Heart left ventricle (tissue), 16 donors: ENCODE measurements around the gene APOL4. TPM values are rescaled to one million over a fixed set of nuclear protein-coding genes. Genes with fewer than 3 reads are reported as not detected.
"Not testable (repeated sequence)": the region's sequence is repeated elsewhere in the genome, so short reads cannot be mapped to it uniquely, and the experiment has no call there.

Experiments
- ATAC-seq, 4 donors: fragments of 200-7000 bp; cut with Tn5 transposase; one replicate each; pipeline ENCODE4 v1.9.1; 2020 to 2022; ENCODE audit warnings: moderate library complexity in 4 of 4, mild to moderate bottlenecking in 3 of 4, moderate number of reproducible peaks in 1 of 4
- DNase-seq, 5 donors: peaks; one replicate each; pipeline ENCODE4 v3.0.0-alpha.2; 2020
- H3K27ac ChIP-seq, 12 donors: fragments of 200-600 bp; sonication (generic) in 4 of 12; one replicate each; pipeline versions ENCODE4 v1.5.0 to v1.8.0; 2016 to 2022; ENCODE audit warnings: mild to moderate bottlenecking in 2 of 12
- H3K27me3 ChIP-seq, 9 donors: fragments of 200-600 bp; sonication (generic) in 2 of 9; one replicate each; pipeline versions ENCODE4 v1.5.1 to v1.8.0; 2016 to 2022; ENCODE audit warnings: mild to moderate bottlenecking in 3 of 9
- H3K36me3 ChIP-seq, 9 donors: fragments of 200-600 bp; sonication (generic) in 2 of 9; one replicate each; pipeline versions ENCODE4 v1.5.0 to v1.8.0; 2018 to 2022; ENCODE audit warnings: mild to moderate bottlenecking in 2 of 9
- H3K4me1 ChIP-seq, 12 donors: fragments of 200-600 bp; sonication (generic) in 4 of 12; one replicate each; pipeline versions ENCODE4 v1.5.0 to v1.8.0; 2016 to 2022; ENCODE audit warnings: mild to moderate bottlenecking in 3 of 12
- H3K4me3 ChIP-seq, 12 donors: fragments of 200-600 bp; sonication (generic) in 4 of 12; one replicate each; pipeline versions ENCODE4 v1.5.0 to v1.8.0; 2017 to 2022; ENCODE audit warnings: mild to moderate bottlenecking in 9 of 12, moderate library complexity in 4 of 12
- H3K9me3 ChIP-seq, 12 donors: fragments of 200-600 bp; sonication (generic) in 4 of 12; one replicate each; pipeline versions ENCODE4 v1.5.0 to v1.8.0; 2016 to 2022; ENCODE audit warnings: mild to moderate bottlenecking in 1 of 12
- POLR2A ChIP-seq, 2 donors: fragments of 450-650 bp; IDR thresholded peaks; one replicate each; pipeline ENCODE4 v1.6.1; 2017; ENCODE audit warnings: antibody characterized with exemption in 2 of 2, mild to moderate bottlenecking in 2 of 2, moderate library complexity in 2 of 2
- WGBS, 4 donors: extraction: QIAGEN DNeasy Blood & Tissue Kit in 2 of 4; methylation state at CpG; one replicate each; pipeline versions ENCODE4 v1.1.5 to v1.1.7; 2013 to 2018; 5-methylcytosine and 5-hydroxymethylcytosine counted together
- intact Hi-C, 10 donors: fragments of 100-400 bp; cut with DNase I; formaldehyde crosslinking; loops; one replicate each; pipeline versions ENCODE4 v1.11.1 to v1.14.2; 2022
- polyA plus RNA-seq, 2 donors: library from polyadenylated mRNA; stranded (reverse); fragments of 200-250 nt; gene quantifications; one replicate each; pipeline ENCODE4 v1.2.3, GENCODE V29; 2013
- total RNA-seq, 9 donors: library from RNA; depleted of rRNA in 2 of 9; stranded (reverse); fragments of >200 nt in 2 of 9; fragmentation: NEBNext Ultra II Directional in 3 of 9; extraction: Animal tissue kit (Norgen Biotek cat#: 25700) in 3 of 9; gene quantifications; one replicate each; pipeline versions ENCODE4 v1.1.0 to v1.2.4, GENCODE V29; 2016 to 2023
- TF ChIP-seq, protein P1 (sequence below), 12 donors: fragments of 200-600 bp; sonication (generic) in 4 of 12; IDR thresholded peaks; one replicate each; pipeline versions ENCODE4 v1.5.0 to v1.8.0; 2018 to 2022; ENCODE audit warnings: antibody characterized with exemption in 12 of 12, mild to moderate bottlenecking in 5 of 12
- donor health status: ischemic (EF 13 %, LVEDD 7.1; RV severe dilation, severe dysfunction).
- donor health status: healthy with polysubstance abuse.
- donor health status: DM: no; HTN: yes; CAD: no.
- donor health status: DM: no; HTN: no; CAD: no.
- donor health status: ischemic (EF 25% LVEDD 6.9; RV normal size, moderate dysfunction).
- donor health status: ischemic (EF 25% LVEDD 5.7; RV mildly dilated, moderate dysfunction).
- donor health status: healthy.
- donor health status: DM: yes; HTN: yes; CAD: no.
- donor health status: ischemic (EF 35%, LVEDD 5.7; RV mildly dilated, moderate dysfunction).
- donor health status: nonischemic (EF 11% LVEDD 7.7; RV severe dilation, severe dysfunction).
- donor health status: DM: yes; HTN: yes; CAD: no.
- donor health status: PGD.
- donor health status: ischemic (EF 29% LVEDD 5.4; RV normal size, mild dysfunction).
- donor health status: nonischemic (EF 23%, LVEDD 6.1; RV moderate dilation, normal function).

Gene APOL4
- total and polyA plus RNA-seq, 11 donors: 1.7 to 26.5 (median 4.0) TPM; not detected in 2

DNA sequence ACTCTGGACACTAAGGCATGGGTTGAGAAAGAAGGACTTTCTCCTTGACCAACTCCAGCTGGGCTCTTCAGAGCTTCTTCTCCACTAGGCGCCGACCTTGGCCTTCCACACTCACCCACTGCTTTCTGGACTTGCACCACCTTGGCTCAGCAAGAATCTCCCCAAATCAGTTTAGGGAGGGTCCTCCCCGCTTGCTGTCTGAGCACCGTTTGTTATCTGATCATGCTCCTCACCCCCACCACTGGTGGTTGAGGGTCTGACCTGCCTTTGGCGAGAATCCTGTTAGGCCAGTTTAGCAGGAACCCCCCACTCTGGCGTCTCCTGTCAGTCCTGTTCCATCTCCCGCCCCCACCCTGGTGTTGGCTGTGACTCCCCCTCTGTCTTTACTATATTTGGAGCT, 27.3 kb upstream of the APOL4 start:
- Histone ChIP-seq H3K4me1 (peaks cover 0 to 8% (median 0%) of the 10 kb centered on the region in 12 donors), H3K36me3 (peaks cover 0 to 83% (median 70%) of the 10 kb centered on the region in 9 donors), H3K27ac (no peak overlapping the region), H3K27me3 (no peaks in the 10 kb centered on the region), H3K9me3 (no peaks in the 10 kb centered on the region), H3K4me3 (no peak overlapping the region)
- ATAC-seq (no peak), DNase-seq (no peak)
- TF ChIP-seq, protein P1, sequence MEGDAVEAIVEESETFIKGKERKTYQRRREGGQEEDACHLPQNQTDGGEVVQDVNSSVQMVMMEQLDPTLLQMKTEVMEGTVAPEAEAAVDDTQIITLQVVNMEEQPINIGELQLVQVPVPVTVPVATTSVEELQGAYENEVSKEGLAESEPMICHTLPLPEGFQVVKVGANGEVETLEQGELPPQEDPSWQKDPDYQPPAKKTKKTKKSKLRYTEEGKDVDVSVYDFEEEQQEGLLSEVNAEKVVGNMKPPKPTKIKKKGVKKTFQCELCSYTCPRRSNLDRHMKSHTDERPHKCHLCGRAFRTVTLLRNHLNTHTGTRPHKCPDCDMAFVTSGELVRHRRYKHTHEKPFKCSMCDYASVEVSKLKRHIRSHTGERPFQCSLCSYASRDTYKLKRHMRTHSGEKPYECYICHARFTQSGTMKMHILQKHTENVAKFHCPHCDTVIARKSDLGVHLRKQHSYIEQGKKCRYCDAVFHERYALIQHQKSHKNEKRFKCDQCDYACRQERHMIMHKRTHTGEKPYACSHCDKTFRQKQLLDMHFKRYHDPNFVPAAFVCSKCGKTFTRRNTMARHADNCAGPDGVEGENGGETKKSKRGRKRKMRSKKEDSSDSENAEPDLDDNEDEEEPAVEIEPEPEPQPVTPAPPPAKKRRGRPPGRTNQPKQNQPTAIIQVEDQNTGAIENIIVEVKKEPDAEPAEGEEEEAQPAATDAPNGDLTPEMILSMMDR (IDR thresholded peaks at IDR 0.05): no peak
- no peak for TF ChIP-seq POLR2A (IDR thresholded peaks at IDR 0.05)
- WGBS, 4 donors: 87 to 95% (median 88%) methylated on average over 7 of the region's 7 CpGs
- intact Hi-C loops: loop anchor here in 7 of 10 donors (10.0 kb wide), 4 partner anchors 46 to 84 kb away; no protein-coding TSS in a partner anchor

DNA sequence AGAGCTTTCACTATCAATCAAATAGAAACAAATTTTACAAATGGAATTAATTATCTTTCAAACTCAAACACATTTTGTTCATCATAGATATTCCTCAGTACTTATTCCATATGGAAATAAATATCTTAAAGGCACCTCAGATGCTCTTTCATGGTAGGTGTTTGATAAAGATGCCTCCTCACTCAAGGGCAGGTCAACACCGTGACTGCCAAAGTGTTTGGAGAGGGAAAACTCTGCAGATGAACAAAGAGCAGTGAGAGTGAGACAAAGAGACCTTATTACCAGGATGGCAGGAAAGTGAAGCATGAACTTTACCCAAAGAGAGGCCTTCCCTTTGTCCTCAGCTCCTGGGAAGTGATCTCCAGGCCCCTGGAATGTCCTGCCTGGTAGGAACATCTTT, 26.8 kb upstream of the APOL4 start:
- not testable (repeated sequence) for DNase-seq, H3K27ac ChIP-seq, H3K9me3 ChIP-seq, H3K27me3 ChIP-seq, H3K4me3 ChIP-seq, ATAC-seq
- Histone ChIP-seq H3K36me3 (peaks cover 0 to 77% (median 64%) of the 10 kb centered on the region in 9 donors), H3K4me1 (peaks cover 0 to 10% (median 3%) of the 10 kb centered on the region in 12 donors)
- WGBS, 4 donors: 59 to 82% (median 72%) methylated on average over 1 of the region's 1 CpG
- intact Hi-C loops: loop anchor here in 7 of 10 donors (10.0 kb wide), 4 partner anchors 46 to 84 kb away; no protein-coding TSS in a partner anchor

DNA sequence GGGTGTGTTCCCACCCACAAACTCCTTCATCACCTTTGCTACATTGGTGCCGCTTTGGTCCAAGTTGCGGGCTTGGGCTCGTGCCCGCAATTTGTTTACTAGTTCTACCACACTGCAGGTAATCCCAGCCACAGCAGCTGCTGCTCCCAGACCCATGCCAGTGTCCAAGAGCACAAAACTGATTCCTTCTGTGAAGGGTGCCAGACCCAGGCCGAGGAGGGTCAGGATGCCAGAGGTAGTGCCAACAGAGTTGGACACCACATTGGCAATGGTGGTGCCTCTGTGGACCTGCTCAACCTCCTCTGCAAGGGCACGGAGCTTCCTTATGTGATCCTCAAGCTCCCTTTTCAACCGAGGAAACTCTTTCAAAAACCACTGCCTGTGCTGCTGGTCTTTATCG, 26.2 kb upstream of the APOL4 start:
- Histone ChIP-seq H3K4me3 (no peak overlapping the region), H3K27me3 (no peaks in the 10 kb centered on the region), H3K4me1 (peaks cover 0 to 12% (median 8%) of the 10 kb centered on the region in 12 donors), H3K27ac (no peak overlapping the region), H3K36me3 (peaks cover 0 to 71% (median 59%) of the 10 kb centered on the region in 9 donors), H3K9me3 (no peaks in the 10 kb centered on the region)
- TF ChIP-seq, protein P1 (IDR thresholded peaks at IDR 0.05): no peak
- no peak for TF ChIP-seq POLR2A (IDR thresholded peaks at IDR 0.05)
- DNase-seq: no peak
- intact Hi-C loops: loop anchor here in 7 of 10 donors (10.0 kb wide), 4 partner anchors 47 to 83 kb away; no protein-coding TSS in a partner anchor
- WGBS, 4 donors: 93% methylated on average over 8 of the region's 8 CpGs
- ATAC-seq: no peak

DNA sequence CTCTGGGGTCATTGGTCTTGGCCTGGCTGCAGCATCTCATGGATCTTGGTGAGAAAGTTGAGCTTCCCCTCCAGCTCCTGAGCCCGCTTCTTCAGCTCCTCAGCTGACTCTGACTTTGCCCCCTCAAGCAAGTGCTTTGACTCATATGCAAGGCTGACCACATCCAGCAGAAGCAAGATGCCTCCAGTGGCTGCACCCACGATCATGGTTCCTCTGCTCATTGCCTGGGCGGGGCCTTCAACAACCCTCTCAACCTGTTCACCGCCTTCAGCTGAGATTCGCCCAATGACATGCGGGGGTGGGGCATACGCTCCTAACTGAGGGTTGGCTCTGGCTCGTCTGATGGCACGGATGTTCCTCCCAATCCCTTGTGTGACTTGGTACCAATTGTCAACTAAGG, 25.8 kb upstream of the APOL4 start:
- Histone ChIP-seq H3K27ac (no peak overlapping the region), H3K36me3 (peaks cover 0 to 67% (median 54%) of the 10 kb centered on the region in 9 donors), H3K9me3 (no peaks in the 10 kb centered on the region), H3K4me3 (no peak overlapping the region), H3K4me1 (peaks cover 0 to 12% (median 8%) of the 10 kb centered on the region in 12 donors), H3K27me3 (no peaks in the 10 kb centered on the region)
- intact Hi-C loops: loop anchor here in 7 of 10 donors (10.0 kb wide), 4 partner anchors 47 to 83 kb away; no protein-coding TSS in a partner anchor
- ATAC-seq (no peak), DNase-seq (no peak)
- TF ChIP-seq, protein P1 (IDR thresholded peaks at IDR 0.05): no peak
- TF ChIP-seq POLR2A (IDR thresholded peaks at IDR 0.05): no peak
- WGBS, 4 donors: 88 to 93% (median 91%) methylated on average over 9 of the region's 9 CpGs

DNA sequence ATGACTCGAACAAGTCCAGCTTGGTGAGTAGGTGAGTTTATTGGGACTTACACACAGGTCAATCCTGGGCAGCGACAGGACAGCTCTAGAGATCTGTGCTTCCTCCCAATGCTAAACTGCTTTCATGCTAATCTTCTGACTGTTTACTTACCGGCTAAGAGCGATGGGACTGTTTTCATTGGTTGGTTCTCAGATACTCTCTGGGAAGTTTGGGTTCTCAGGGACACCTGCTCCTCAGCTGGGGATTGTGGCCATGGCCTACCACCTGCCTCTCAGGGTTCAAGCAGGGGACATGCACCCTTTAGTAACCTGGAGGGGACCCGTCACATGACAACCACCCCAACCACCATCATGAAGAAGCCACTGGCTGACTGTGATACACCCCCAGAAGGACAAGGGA, 24.6 kb upstream of the APOL4 start:
- H3K36me3 ChIP-seq: peaks cover 0 to 55% (median 42%) of the 10 kb centered on the region in 9 donors
- no peak overlapping the region for H3K4me3 ChIP-seq
- no peak for ATAC-seq
- no peak overlapping the region for H3K27ac ChIP-seq
- no peaks in the 10 kb centered on the region for H3K27me3 ChIP-seq
- TF ChIP-seq POLR2A (IDR thresholded peaks at IDR 0.05): no peak
- TF ChIP-seq, protein P1 (IDR thresholded peaks at IDR 0.05): no peak
- intact Hi-C loops: loop anchor here in 7 of 10 donors (10.0 kb wide), 4 partner anchors 49 to 81 kb away; no protein-coding TSS in a partner anchor
- no peaks in the 10 kb centered on the region for H3K9me3 ChIP-seq
- H3K4me1 ChIP-seq: peaks cover 0 to 20% (median 14%) of the 10 kb centered on the region in 12 donors
- no peak for DNase-seq
- 86 to 94% (median 92%) methylated on average over 5 of the region's 5 CpGs for WGBS, 4 donors
